Esophagus (tissue), 2 donors: Measurements from ENCODE around the gene AP1S1. TPM values are rescaled to one million over a fixed set of nuclear protein-coding genes. Genes with fewer than 3 reads are reported as not detected.

ENCODE experiments used
- H3K27ac ChIP-seq, 2 donors: one replicate each; pipeline ENCODE4 v1.5.1; 2013; ENCODE audit warnings: low read depth in 2 of 2, mild to moderate bottlenecking in 2 of 2, inconsistent platforms in 1 of 2, low read length in 1 of 2, moderate library complexity in 1 of 2
- H3K27me3 ChIP-seq, 2 donors: one replicate each; pipeline ENCODE4 v1.6.1; 2013; ENCODE audit warnings: low read length in 2 of 2, control low read depth in 1 of 2, mild to moderate bottlenecking in 1 of 2; ENCODE audit not compliant: insufficient read depth in 2 of 2, control insufficient read depth in 1 of 2
- H3K36me3 ChIP-seq, 2 donors: one replicate each; pipeline ENCODE4 v1.6.1; 2013; ENCODE audit warnings: low read length in 1 of 2; ENCODE audit not compliant: control insufficient read depth in 2 of 2, insufficient read depth in 2 of 2
- H3K4me1 ChIP-seq, 2 donors: one replicate each; pipeline ENCODE4 v1.6.1; 2013; ENCODE audit warnings: low read length in 1 of 2; ENCODE audit not compliant: control insufficient read depth in 2 of 2, insufficient read depth in 2 of 2
- H3K4me3 ChIP-seq, 2 donors: one replicate each; pipeline ENCODE4 v1.5.1; 2013; ENCODE audit warnings: low read length in 2 of 2, mild to moderate bottlenecking in 2 of 2, low read depth in 1 of 2, moderate library complexity in 1 of 2
- H3K9me3 ChIP-seq, 2 donors: one replicate each; pipeline ENCODE4 v1.6.1; 2013; ENCODE audit warnings: mild to moderate bottlenecking in 2 of 2, low read depth in 1 of 2, low read length in 1 of 2, moderate library complexity in 1 of 2; ENCODE audit not compliant: control insufficient read depth in 2 of 2, insufficient read depth in 1 of 2
- WGBS, 2 donors: extraction: QIAGEN DNeasy Blood & Tissue Kit; methylation state at CpG; one replicate each; pipeline ENCODE4 v1.1.7; 2013; 5-methylcytosine and 5-hydroxymethylcytosine counted together
- polyA plus RNA-seq, 2 donors: library from polyadenylated mRNA; stranded (reverse); fragments of 200-250 nt; gene quantifications; one replicate each; pipeline ENCODE4 v1.2.3, GENCODE V29; 2013
- donor health status: healthy with polysubstance abuse.
- donor health status: Bipolar disorder and iron deficiency.

Gene AP1S1
- polyA plus RNA-seq, 2 donors, result 40.2 to 43.3 TPM

GRCh38 chr7:101205901-101206664 lies 51.8 kb downstream of the AP1S1 start:
- WGBS, 2 donors, result 82 to 86% methylated on average over 32 of the region's 32 CpGs
- Histone ChIP-seq H3K4me1 (peaks cover 0 to 7% of the 10 kb centered on the region in 2 donors), H3K9me3 (no peaks in the 10 kb centered on the region), H3K4me3 (no peak overlapping the region), H3K36me3 (peaks cover 0 to 11% of the 10 kb centered on the region in 2 donors), H3K27ac (no peak overlapping the region), H3K27me3 (peaks cover 0 to 19% of the 10 kb centered on the region in 2 donors)

- peaks cover 0 to 5% of the 10 kb centered on the region in 2 donors for H3K4me1 ChIP-seq
- WGBS, 2 donors, result 83 to 85% methylated on average over 19 of the region's 19 CpGs
- H3K36me3 ChIP-seq, result peaks cover 0 to 15% of the 10 kb centered on the region in 2 donors
- no peaks in the 10 kb centered on the region for H3K9me3 ChIP-seq
- H3K27ac ChIP-seq, result no peak overlapping the region
- no peak overlapping the region for H3K4me3 ChIP-seq
- peaks cover 0 to 17% of the 10 kb centered on the region in 2 donors for H3K27me3 ChIP-seq
These were observed 52.4 kb downstream of the AP1S1 start for GRCh38 chr7:101206665-101207042.

- Histone ChIP-seq H3K36me3 (peaks cover 4 to 22% of the 10 kb centered on the region in 2 donors), H3K9me3 (no peaks in the 10 kb centered on the region), H3K4me1 (no peaks in the 10 kb centered on the region), H3K4me3 (no peak overlapping the region), H3K27me3 (peaks cover 0 to 9% of the 10 kb centered on the region in 2 donors), H3K27ac (no peak overlapping the region)
- 91 to 93% methylated on average over 17 of the region's 17 CpGs for WGBS, 2 donors
These were observed 53.2 kb downstream of the AP1S1 start for GRCh38 chr7:101207459-101207858.

- H3K4me3 ChIP-seq, result no peak overlapping the region
- H3K27ac ChIP-seq, result no peak overlapping the region
- no peaks in the 10 kb centered on the region for H3K9me3 ChIP-seq
- H3K4me1 ChIP-seq, result no peaks in the 10 kb centered on the region
- peaks cover 4 to 22% of the 10 kb centered on the region in 2 donors for H3K36me3 ChIP-seq
- no peaks in the 10 kb centered on the region for H3K27me3 ChIP-seq
- 89 to 94% methylated on average over 14 of the region's 14 CpGs for WGBS, 2 donors
These were observed 54.5 kb downstream of the AP1S1 start for GRCh38 chr7:101208794-101209193.

GRCh38 chr7:101210143-101210542 lies 55.9 kb downstream of the AP1S1 start:
- WGBS, 2 donors, result 93 to 97% methylated on average over 19 of the region's 19 CpGs
- Histone ChIP-seq H3K27me3 (no peaks in the 10 kb centered on the region), H3K4me1 (no peaks in the 10 kb centered on the region), H3K9me3 (no peaks in the 10 kb centered on the region), H3K36me3 (peaks cover 4 to 22% of the 10 kb centered on the region in 2 donors), H3K27ac (no peak overlapping the region), H3K4me3 (no peak overlapping the region)

Other genes starting within 250 kb of the AP1S1 start
- gene MUC3A, start 204.9 kb upstream of the AP1S1 start, polyA plus RNA-seq, result under 1 TPM; 0.02 to 0.04 TPM
- under 1 TPM; 0.13 to 0.28 TPM for gene MUC12, start 184.9 kb upstream of the AP1S1 start, polyA plus RNA-seq
- not detected for gene MUC17, start 134.4 kb upstream of the AP1S1 start, polyA plus RNA-seq
- 10 to 100 TPM in 1 of 2 donors, 1 to 10 TPM in 1; 6.2 to 13.5 TPM for gene TRIM56, start 69.0 kb upstream of the AP1S1 start, polyA plus RNA-seq
- gene SERPINE1, start 27.4 kb upstream of the AP1S1 start, polyA plus RNA-seq, result 1 to 10 TPM in 1 of 2 donors, under 1 TPM in 1; 0.88 to 1.3 TPM
- under 1 TPM in 1 of 2 donors, not detected in 1; 0.01 TPM for gene VGF, start 11.1 kb downstream of the AP1S1 start, polyA plus RNA-seq
- gene NAT16, start 25.8 kb downstream of the AP1S1 start, polyA plus RNA-seq, result not detected
- gene MOGAT3, start 46.6 kb downstream of the AP1S1 start, polyA plus RNA-seq, result not detected
- 1 to 10 TPM; 9.2 to 9.7 TPM for gene PLOD3, start 63.1 kb downstream of the AP1S1 start, polyA plus RNA-seq
- gene ZNHIT1, start 63.7 kb downstream of the AP1S1 start, polyA plus RNA-seq, result 10 to 100 TPM; 56.0 to 73.2 TPM
- 1 to 10 TPM; 3.7 to 5.9 TPM for gene CLDN15, start 83.3 kb downstream of the AP1S1 start, polyA plus RNA-seq
- gene FIS1, start 90.6 kb downstream of the AP1S1 start, polyA plus RNA-seq, result 100 to 1,000 TPM in 1 of 2 donors, 10 to 100 TPM in 1; 70.0 to 202 TPM
- 10 to 100 TPM in 1 of 2 donors, 1 to 10 TPM in 1; 5.4 to 10.1 TPM for gene IFT22, start 167.3 kb downstream of the AP1S1 start, polyA plus RNA-seq
- gene COL26A1, start 208.4 kb downstream of the AP1S1 start, polyA plus RNA-seq, result not detected